H9 (cell line): ENCODE data around the gene MAP2K2. TPM values are rescaled to one million over a fixed set of nuclear protein-coding genes. Genes with fewer than 3 reads are reported as not detected.
"Not testable (repeated sequence)": the region's sequence is repeated elsewhere in the genome, so short reads cannot be mapped to it uniquely, and the experiment has no call there.

ENCODE experiments used
- DNase-seq: peaks from one replicate; pipeline ENCODE4 v3.0.0-alpha.2; 2017
- H2AFZ ChIP-seq: one replicate; pipeline ENCODE4 v1.6.1; 2013; ENCODE audit warnings: mild to moderate bottlenecking, low read length, control low read depth, moderate library complexity
- H2AK5ac ChIP-seq: 2 replicates; pipeline ENCODE4 v1.6.1; 2013; ENCODE audit warnings: low read length, control low read depth, mixed read lengths; ENCODE audit not compliant: insufficient read length
- H2BK120ac ChIP-seq: one replicate; pipeline ENCODE4 v1.6.1; 2013; ENCODE audit warnings: low read depth, mild to moderate bottlenecking, low read length, control low read depth, inconsistent platforms; ENCODE audit not compliant: poor library complexity, severe bottlenecking
- H2BK12ac ChIP-seq: 2 replicates; pipeline ENCODE4 v1.6.1; 2013; ENCODE audit warnings: low read length, control low read depth, mixed read lengths, low read depth; ENCODE audit not compliant: insufficient read length
- H2BK15ac ChIP-seq: 2 replicates; pipeline ENCODE4 v1.6.1; 2013; ENCODE audit warnings: low read depth, low read length, control low read depth
- H2BK20ac ChIP-seq: one replicate; pipeline ENCODE4 v1.6.1; 2013; ENCODE audit warnings: low read depth, mild to moderate bottlenecking, low read length, control low read depth, inconsistent platforms; ENCODE audit not compliant: poor library complexity, severe bottlenecking
- H2BK5ac ChIP-seq: 2 replicates; pipeline ENCODE4 v1.6.1; 2013; ENCODE audit warnings: low read length, control low read depth, mixed read lengths; ENCODE audit not compliant: insufficient read length
- H3K14ac ChIP-seq: 2 replicates; pipeline ENCODE4 v1.6.1; 2013; ENCODE audit warnings: low read length, control low read depth; ENCODE audit not compliant: insufficient read depth
- H3K18ac ChIP-seq: 2 replicates; pipeline ENCODE4 v1.6.1; 2013; ENCODE audit warnings: low read depth, mild to moderate bottlenecking, mixed read lengths, low read length, control low read depth; ENCODE audit not compliant: insufficient read length
- H3K23ac ChIP-seq: 2 replicates; pipeline ENCODE4 v1.6.1; 2013; ENCODE audit warnings: low read length, control low read depth, mixed read lengths, low read depth; ENCODE audit not compliant: insufficient read length
- H3K23me2 ChIP-seq: 2 replicates; pipeline ENCODE4 v1.6.1; 2013; ENCODE audit warnings: low read depth, mild to moderate bottlenecking, mixed read lengths, low read length, control low read depth; ENCODE audit not compliant: insufficient read length, poor library complexity, severe bottlenecking
- H3K27ac ChIP-seq: 2 replicates; pipeline ENCODE4 v1.5.1; 2013; ENCODE audit warnings: low read length, control low read depth, mixed read lengths, low read depth; ENCODE audit not compliant: insufficient read length
- H3K27me3 ChIP-seq: 2 replicates; pipeline ENCODE4 v1.6.1; 2013; ENCODE audit warnings: low read length, control low read depth, inconsistent platforms; ENCODE audit not compliant: insufficient read depth
- H3K4ac ChIP-seq: 2 replicates; pipeline ENCODE4 v1.6.1; 2013; ENCODE audit warnings: low read depth, mild to moderate bottlenecking, control low read depth, inconsistent platforms, low read length, moderate library complexity
- H3K4me1 ChIP-seq: 2 replicates; pipeline ENCODE4 v1.6.1; 2013; ENCODE audit warnings: low read length, control low read depth, inconsistent platforms; ENCODE audit not compliant: insufficient read depth
- H3K4me2 ChIP-seq: 2 replicates; pipeline ENCODE4 v1.6.1; 2013; ENCODE audit warnings: low read length, control low read depth, mixed read lengths; ENCODE audit not compliant: insufficient read length, insufficient read depth
- H3K56ac ChIP-seq: 2 replicates; pipeline ENCODE4 v1.6.1; 2013; ENCODE audit warnings: low read depth, mild to moderate bottlenecking, mixed read lengths, low read length, control low read depth; ENCODE audit not compliant: insufficient read length
- H3K79me1 ChIP-seq: 2 replicates; pipeline ENCODE4 v1.6.1; 2013; ENCODE audit warnings: low read depth, mild to moderate bottlenecking, moderate library complexity, low read length, control low read depth, inconsistent platforms; ENCODE audit not compliant: insufficient read depth, poor library complexity, severe bottlenecking
- H3K79me2 ChIP-seq: 2 replicates; pipeline ENCODE4 v1.6.1; 2013; ENCODE audit warnings: low read length, control low read depth, inconsistent platforms; ENCODE audit not compliant: insufficient read depth
- H3K9ac ChIP-seq: 2 replicates; pipeline ENCODE4 v1.6.1; 2013; ENCODE audit warnings: low read length, control low read depth, mixed read lengths; ENCODE audit not compliant: insufficient read length; ENCODE audit errors: extremely low read depth
- H3K9me3 ChIP-seq: one replicate; pipeline ENCODE4 v1.6.1; 2013; ENCODE audit warnings: low read depth, low read length, inconsistent platforms; ENCODE audit not compliant: control insufficient read depth
- H3T11ph ChIP-seq: one replicate; pipeline ENCODE4 v1.6.1; 2013; ENCODE audit warnings: mild to moderate bottlenecking, low read length, control low read depth, inconsistent platforms
- H4K20me1 ChIP-seq: one replicate; pipeline ENCODE4 v1.6.1; 2013; ENCODE audit not compliant: control insufficient read depth, insufficient read length, insufficient read depth
- H4K5ac ChIP-seq: 2 replicates; pipeline ENCODE4 v1.6.1; 2013; ENCODE audit warnings: low read depth, mild to moderate bottlenecking, mixed read lengths, low read length, control low read depth; ENCODE audit not compliant: insufficient read length
- H4K8ac ChIP-seq: replicated peaks from 2 replicates; pipeline ENCODE4 v1.6.1; 2013; ENCODE audit warnings: low read length, control low read depth, mixed read lengths, low read depth; ENCODE audit not compliant: insufficient read length
- H4K91ac ChIP-seq: 2 replicates; pipeline ENCODE4 v1.6.1; 2013; ENCODE audit warnings: low read depth, mild to moderate bottlenecking, moderate library complexity, mixed read lengths, low read length, control low read depth; ENCODE audit not compliant: insufficient read length
- H3K27ac Mint-ChIP-seq, 3 experiments: 2 replicates in 2 of 3; 3 replicates in 1 of 3; pipeline ENCODE4 v1.8.0; 2020 to 2021; ENCODE audit warnings: mixed read lengths in 3 of 3, mild to moderate bottlenecking in 1 of 3, moderate library complexity in 1 of 3
- H3K27me3 Mint-ChIP-seq: 2 replicates; pipeline ENCODE4 v1.8.0; 2021; ENCODE audit warnings: low read depth, mild to moderate bottlenecking, moderate library complexity, mixed read lengths
- H3K36me3 Mint-ChIP-seq, 3 experiments: 2 replicates in 2 of 3; 3 replicates in 1 of 3; pipeline ENCODE4 v1.8.0; 2020 to 2021; ENCODE audit warnings: low read depth in 3 of 3, mixed read lengths in 3 of 3; ENCODE audit not compliant: insufficient read depth in 1 of 3
- H3K4me1 Mint-ChIP-seq, 2 experiments: 2 replicates each; pipeline ENCODE4 v1.8.0; 2020; ENCODE audit warnings: mixed read lengths in 2 of 2
- H3K4me3 Mint-ChIP-seq, 2 experiments: 2 replicates in 1 of 2; 3 replicates in 1 of 2; pipeline ENCODE4 v1.8.0; 2020 to 2021; ENCODE audit warnings: mild to moderate bottlenecking in 2 of 2, mixed read lengths in 2 of 2, moderate library complexity in 1 of 2
- H3K9me3 Mint-ChIP-seq, 2 experiments: 2 replicates in 1 of 2; 3 replicates in 1 of 2; pipeline ENCODE4 v1.8.0; 2020; ENCODE audit warnings: mild to moderate bottlenecking in 2 of 2, mixed read lengths in 2 of 2, moderate library complexity in 1 of 2
- CTCF ChIP-seq: fragments of 200-600 bp; sonication (generic); conservative IDR thresholded peaks from 3 replicates; pipeline ENCODE4 v1.8.0; 2021; ENCODE audit warnings: antibody characterized with exemption, mild to moderate bottlenecking
- WGBS: extraction: QIAGEN DNeasy Blood & Tissue Kit; methylation state at CpG from one replicate; pipeline ENCODE4 v1.1.7; 2013; ENCODE audit warnings: missing lambda C conversion rate, low lambda C conversion rate, mixed read lengths; ENCODE audit not compliant: insufficient read length; ENCODE audit errors: extremely low coverage; 5-methylcytosine and 5-hydroxymethylcytosine counted together
- total RNA-seq: library from RNA; stranded (reverse); gene quantifications from 2 replicates; pipeline ENCODE4 v1.2.1, GENCODE V29; 2021

The MAP2K2 gene
- total RNA-seq, 1 experiment from 2014 or later = 167 TPM

GRCh38 chr19:4130744-4131438, 7.0 kb upstream of the MAP2K2 start:
- H3K4ac ChIP-seq = no peak overlapping the region
- H4K20me1 ChIP-seq = no peaks in the 10 kb centered on the region
- Mint-ChIP-seq H3K27ac (no peak overlapping the region), H3K36me3 (no peaks in the 10 kb centered on the region), H3K4me1 (peaks cover 3 to 4% of the 10 kb centered on the region in 2 experiments), H3K27me3 (peaks cover 19% of the 10 kb centered on the region), H3K4me3 (no peak overlapping the region), H3K9me3 (no peaks in the 10 kb centered on the region; a peak in 1 of 5 replicates)
- no peaks in the 10 kb centered on the region for H3K23me2 ChIP-seq
- no peak overlapping the region for H2AK5ac ChIP-seq
- H3K27me3 ChIP-seq = no peaks in the 10 kb centered on the region
- H3K9ac ChIP-seq = no peak overlapping the region
- H3K79me2 ChIP-seq = no peaks in the 10 kb centered on the region
- H2AFZ ChIP-seq = no peak overlapping the region
- H4K5ac ChIP-seq = no peak overlapping the region
- no peak for TF ChIP-seq CTCF
- no peak overlapping the region for H3K14ac ChIP-seq
- no peaks in the 10 kb centered on the region for H3K4me1 ChIP-seq
- H2BK15ac ChIP-seq = no peak overlapping the region
- DNase-seq = no peak
- H4K8ac ChIP-seq = no peak overlapping the region
- no peak overlapping the region for H3T11ph ChIP-seq
- H4K91ac ChIP-seq = no peak overlapping the region
- no peak overlapping the region for H2BK120ac ChIP-seq
- no peak overlapping the region for H3K56ac ChIP-seq
- no CpG with 5 or more reads among the region's 8 CpGs for WGBS
- H3K27ac ChIP-seq = no peak overlapping the region
- no peak overlapping the region for H3K23ac ChIP-seq
- H3K79me1 ChIP-seq = no peaks in the 10 kb centered on the region
- H2BK5ac ChIP-seq = no peak overlapping the region
- no peaks in the 10 kb centered on the region for H3K9me3 ChIP-seq
- no peak overlapping the region for H3K18ac ChIP-seq
- H3K4me2 ChIP-seq = no peak overlapping the region
- H2BK12ac ChIP-seq = no peak overlapping the region
- no peak overlapping the region for H2BK20ac ChIP-seq

GRCh38 chr19:4129050-4129449, 5.1 kb upstream of the MAP2K2 start:
- not testable (repeated sequence) for H3K4ac ChIP-seq, H3K79me2 ChIP-seq, H3K27me3 ChIP-seq, H3K4me1 ChIP-seq, H3K79me1 ChIP-seq, H3K14ac ChIP-seq, H4K8ac ChIP-seq, H3K9ac ChIP-seq, H2BK120ac ChIP-seq, H3K27ac Mint-ChIP-seq, H3K9me3 Mint-ChIP-seq, H3K4me2 ChIP-seq, H3T11ph ChIP-seq, H3K23ac ChIP-seq, H2BK5ac ChIP-seq, H3K18ac ChIP-seq, H3K56ac ChIP-seq, DNase-seq, H3K27ac ChIP-seq, H2BK15ac ChIP-seq, H2BK12ac ChIP-seq, H2AFZ ChIP-seq, H3K4me3 Mint-ChIP-seq, H4K91ac ChIP-seq, H4K20me1 ChIP-seq, H2AK5ac ChIP-seq, H3K9me3 ChIP-seq, H3K36me3 Mint-ChIP-seq, H3K4me1 Mint-ChIP-seq, H4K5ac ChIP-seq, H2BK20ac ChIP-seq, H3K23me2 ChIP-seq
- peaks cover 12% of the 10 kb centered on the region for H3K27me3 Mint-ChIP-seq
- no CpG with 5 or more reads among the region's 7 CpGs for WGBS
